Measurements from ENCODE around the gene AQP12A.

The AQP12A gene

DNA sequence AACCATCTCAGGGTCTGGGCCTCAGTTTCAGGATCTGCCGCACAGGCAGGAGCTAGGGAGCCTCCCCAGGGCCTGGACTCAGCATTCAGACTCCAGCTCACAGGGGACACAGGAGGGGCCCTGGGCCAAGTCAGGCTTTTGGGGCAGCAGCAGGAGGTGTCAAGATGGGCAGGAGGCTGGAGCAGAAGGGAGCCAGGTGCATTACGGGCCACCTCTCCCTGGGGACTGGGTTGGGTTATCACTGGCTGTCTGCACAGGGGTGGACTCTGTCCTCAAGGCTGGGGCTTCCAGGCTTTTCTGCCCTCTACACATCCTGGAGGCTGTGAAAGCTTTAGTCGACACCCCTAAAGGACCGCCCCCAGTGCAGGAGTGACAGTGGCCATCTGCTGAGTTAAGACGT, 20.0 kb downstream of the AQP12A start:
- no peak for DNase-seq

DNA sequence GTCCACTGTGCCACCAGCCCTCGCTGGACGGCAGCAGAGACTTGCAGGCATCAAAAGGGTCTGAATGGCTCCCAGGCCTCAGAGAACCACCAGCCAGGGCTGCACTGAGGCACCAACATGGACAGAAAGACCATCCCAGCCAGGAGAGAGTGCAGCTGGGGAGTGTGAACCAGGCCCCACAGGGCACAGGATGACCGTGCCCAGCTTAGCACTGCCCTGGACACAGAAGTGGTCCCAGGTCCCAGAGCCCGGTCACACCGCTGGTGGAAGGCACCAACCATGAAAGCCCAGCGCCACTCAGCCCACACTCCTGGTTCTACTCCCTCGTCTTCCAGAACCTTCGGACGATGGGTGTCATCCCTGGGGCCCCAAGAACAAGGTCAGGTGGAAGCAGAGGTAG, 20.5 kb downstream of the AQP12A start:
- DNase-seq, result no peak

GRCh38 chr2:240713071-240713927, 21.6 kb downstream of the AQP12A start:
- DNase-seq, result no peak

GRCh38 chr2:240713928-240714746, 22.5 kb downstream of the AQP12A start:
- no peak for DNase-seq

GRCh38 chr2:240714747-240715725, 23.4 kb downstream of the AQP12A start:
- no peak for DNase-seq

- no peak for DNase-seq
Observed at GRCh38 chr2:240716130-240716798, 24.6 kb downstream of the AQP12A start.

DNA sequence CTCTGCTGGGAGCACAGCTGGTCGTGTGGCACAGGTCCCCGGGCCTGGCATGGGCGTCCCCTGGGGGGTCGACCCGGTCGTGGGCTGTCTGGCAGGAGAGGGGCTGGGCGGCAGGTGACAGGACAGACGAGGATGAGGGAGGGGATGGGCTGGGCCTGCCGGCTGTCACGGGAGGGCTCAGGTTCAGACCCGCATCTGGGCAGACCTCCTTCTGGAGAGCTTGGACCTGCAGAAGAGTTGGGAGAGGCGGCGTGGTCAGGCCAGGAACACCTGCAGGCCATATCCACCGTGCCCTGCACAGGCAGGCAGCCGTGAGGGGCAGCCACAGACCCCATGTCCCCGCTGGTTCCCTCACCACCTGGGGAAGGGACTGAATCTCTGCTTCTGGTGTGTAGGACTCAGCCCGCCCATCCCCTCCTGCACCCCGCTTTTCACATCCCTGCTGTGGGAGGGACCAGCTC, 25.5 kb downstream of the AQP12A start:
- DNase-seq, result no peak

DNA sequence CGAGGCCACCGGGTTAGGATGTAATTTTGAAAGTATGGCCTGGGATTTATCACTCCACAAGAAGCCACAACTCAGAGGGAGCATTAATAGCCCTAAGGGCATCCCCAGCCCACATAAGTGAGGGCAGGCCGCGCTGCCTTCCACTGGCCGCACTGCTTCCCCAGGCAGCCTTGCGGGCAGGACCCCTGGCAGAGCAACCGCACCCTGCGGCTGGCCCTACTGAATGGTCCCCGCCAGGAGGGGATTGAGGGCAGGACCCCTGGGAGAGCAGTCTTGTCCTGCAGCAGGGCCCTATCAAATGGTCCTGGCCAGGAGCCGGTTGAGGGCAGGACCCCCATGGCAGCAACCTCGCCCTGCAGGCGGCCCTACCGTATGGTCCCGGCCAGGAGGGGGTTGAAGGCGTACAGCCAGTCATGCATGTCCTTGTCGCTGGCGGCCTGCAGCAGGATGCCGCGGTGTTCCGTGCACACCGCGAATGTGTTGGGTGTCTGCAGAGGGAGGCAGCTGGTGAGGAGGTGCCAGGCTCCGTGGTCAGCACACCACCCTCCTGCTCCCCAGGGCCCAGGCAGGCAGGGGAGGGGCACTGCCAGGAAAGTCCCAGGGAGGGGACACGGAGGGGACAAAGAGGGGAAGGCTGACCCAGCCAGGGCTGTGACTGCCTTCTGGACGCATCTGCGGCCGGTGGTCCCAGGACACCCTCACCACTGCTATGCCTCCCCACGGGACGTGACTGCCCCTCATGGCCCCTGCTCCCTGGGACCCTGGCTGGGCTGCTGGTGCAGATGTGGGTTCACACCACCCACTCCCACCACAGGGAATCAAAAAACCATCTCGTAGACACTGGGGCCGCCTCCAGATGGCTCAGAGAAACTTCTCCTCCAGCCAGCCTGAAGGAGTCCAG, 26.3 kb downstream of the AQP12A start:
- DNase-seq, result no peak

DNA sequence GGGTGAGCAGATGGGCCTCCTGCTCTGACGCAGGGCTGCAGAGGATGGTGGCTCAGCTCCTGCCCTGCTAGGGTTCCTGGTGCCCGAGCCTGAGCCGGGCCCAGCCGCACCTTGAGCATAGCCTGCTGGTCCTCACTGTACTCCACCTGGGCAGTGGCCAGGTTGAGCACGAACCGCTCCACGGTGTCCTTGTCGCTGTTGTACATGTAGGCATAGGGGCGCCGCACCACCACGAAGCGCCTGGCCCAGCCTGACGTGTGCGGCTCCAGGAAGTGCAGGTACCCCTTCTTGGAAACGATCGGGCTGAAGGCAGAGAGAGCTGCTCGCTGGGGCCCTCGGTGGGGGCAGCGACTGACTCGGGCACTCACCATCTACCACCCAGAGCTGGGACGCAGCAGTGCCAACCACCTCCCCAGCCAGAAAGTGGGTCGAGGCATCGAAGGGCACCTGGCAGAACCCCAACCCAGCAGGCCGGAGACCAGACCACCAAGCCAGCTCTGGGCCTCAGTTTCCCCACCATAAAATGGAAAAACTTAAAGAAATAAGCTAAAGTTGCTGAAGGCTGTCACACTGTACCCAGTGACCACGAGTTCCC, 27.3 kb downstream of the AQP12A start:
- DNase-seq, result no peak

DNA sequence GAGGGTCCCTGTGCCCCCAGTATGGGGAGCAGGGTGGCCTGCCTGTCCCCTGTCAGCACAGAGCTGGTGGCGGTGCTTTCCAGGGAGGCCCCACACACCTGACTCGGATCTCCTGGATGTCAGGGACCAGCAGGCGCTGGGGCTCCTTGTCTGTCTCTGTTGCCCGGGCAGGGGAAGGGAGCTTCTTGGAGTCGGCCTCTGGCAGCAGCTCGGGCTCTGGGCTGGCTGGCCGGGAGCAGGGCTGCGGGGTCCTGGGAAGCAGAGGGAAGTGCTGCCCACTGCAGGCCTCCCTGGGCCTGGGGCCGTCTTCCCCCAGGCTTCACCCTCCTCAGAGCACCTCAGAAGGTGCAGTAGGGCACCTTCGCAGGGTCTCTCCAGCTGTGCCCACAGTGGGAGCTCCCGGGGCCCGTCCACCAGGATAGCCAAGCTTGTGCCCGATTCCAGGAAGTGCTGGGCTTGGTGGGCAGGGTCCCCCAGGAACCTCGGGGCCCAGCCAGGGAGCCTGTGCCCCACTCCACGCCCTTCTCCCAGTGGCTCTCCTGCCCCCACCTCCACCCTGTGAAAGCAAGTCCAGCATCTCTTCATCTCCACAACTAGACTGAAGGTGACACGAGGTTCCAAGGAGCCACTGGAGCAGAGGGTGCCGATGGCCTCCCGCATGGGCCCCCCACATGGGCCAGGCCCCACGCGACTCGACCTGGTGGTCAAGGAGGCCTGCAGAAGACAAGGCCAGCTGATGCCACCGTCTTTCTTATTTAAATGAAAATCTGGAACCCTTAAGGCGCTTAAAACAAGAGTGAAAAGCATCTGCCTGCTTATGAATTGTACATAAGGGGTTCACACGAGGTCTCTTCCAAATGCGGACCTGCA, 28.2 kb downstream of the AQP12A start:
- DNase-seq, result no peak

DNA sequence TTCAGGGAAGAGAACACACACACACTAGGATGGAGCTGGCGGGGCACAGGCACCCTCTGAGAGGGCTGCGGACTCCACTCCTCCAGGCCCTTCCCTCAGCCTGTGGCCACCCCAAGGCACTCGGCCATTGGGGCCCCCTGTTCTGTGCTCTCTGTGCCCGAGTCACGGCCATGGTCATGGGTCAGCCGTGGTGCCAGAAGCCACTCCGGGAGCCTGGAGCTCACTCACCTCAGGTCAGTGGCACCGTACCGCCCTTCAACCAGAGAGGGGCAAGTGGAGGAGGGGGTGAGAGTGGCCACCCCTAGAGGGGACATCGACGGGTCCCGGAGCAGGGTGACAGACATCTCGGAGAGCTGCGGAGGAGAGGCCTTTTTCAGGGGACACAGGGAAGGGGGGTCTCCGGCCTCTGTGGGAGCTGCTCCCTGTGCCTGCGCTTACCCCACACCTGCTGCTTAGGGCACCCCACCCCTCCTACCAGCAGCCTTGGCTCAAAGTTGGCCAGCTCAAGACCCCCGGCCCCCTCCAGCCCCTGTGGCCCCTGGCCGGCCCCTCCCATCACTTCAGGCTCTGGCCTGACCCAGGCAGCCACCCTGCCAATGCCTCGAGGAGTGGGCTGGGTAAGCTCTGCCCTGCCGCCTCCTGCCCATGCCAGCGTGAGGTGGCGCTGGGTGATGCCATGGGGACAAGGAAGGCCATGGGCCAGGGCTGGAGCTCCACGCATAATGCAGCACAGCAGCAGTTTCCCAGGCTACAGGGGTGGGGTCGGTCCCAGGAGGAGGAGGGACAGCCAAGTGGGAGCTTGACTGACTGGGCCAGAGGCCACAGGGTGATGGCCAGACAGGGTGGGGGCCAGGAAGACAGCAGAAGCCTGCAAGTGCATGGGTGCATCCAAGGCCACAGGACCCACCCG, 29.3 kb downstream of the AQP12A start:
- no peak for DNase-seq

DNA sequence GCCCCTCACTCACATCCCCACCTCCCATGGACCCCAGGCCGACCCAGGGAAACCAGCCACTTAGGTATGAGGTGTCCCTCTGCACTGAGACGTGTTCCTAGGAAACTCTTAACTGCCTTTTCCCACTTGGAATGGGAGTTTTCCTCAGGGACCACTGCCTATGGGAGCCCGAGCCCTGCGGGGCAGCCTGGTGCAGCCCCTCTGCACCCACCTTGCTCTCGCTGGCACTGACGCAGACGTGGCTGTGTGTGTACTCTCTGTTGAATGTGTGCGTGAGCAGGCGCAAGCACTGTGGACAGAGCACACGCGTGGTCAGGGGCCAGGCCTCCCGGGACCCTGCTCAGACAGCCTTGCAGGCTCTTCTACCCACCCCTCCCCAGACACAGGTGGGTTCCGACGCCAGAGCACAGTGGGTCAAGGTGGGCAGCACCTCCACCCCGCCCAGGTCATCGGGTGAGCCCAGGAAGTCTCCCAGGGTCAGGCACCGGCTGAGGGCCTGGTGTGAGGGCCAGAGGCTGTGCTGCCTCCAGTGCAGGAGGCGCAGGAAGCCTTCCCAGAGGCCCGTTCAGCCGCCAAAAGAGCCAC, 30.0 kb downstream of the AQP12A start:
- DNase-seq, result no peak

DNA sequence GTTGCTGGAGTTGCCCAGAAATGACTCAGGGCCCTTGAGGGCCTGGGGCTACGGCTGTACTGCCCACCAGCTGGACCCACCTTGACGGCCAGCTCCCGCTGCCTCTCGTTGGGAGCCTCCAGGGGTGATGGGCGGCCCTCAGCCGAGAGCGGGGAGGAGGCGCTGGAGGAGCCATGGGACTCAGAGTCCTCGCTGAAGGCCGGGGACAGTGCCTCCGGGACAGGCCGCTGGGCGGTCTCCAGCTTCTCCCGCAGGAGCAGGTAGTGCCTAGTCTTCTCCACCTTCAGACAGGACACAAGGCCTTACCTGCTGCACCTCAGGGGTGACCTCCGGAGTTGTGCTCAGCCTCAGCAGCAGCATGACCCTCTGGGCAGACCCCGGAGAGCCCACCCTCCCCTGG, 30.7 kb downstream of the AQP12A start:
- DNase-seq, result no peak

GRCh38 chr2:240722796-240723735, 31.4 kb downstream of the AQP12A start:
- no peak for DNase-seq

- DNase-seq, result no peak
Observed at GRCh38 chr2:240723851-240724250, 32.2 kb downstream of the AQP12A start.

DNA sequence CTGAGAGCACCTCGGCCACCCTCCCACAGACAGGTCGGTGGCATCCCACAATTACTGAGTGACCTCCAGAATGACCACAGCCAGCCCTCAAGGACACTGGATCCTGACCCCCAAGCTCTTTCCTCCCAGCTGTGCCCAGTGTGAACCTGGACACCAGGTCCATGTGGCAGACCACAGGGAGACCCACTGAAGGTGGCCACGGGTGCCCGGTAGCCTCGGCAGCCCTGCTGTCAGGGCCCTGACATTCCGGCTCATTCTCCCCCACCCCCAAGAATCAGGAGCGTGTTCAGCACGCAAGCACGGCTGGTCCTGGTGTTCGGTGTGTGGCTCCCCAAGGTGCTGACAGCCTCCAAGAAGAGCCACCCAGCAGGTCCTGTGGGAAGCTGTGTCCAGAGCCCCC, 32.8 kb downstream of the AQP12A start:
- no peak for DNase-seq

- no peak for DNase-seq
Observed at GRCh38 chr2:240725266-240725665, 33.6 kb downstream of the AQP12A start.
